Activated T-cell treated with anti-CD3 and anti-CD28 coated beads for 1 hour (primary cell): ENCODE data around the gene RNF157.

ENCODE experiments used
- DNase-seq: peaks from one replicate; pipeline ENCODE4 v3.0.0-alpha.2; 2020; ENCODE audit warnings: low read depth

Gene RNF157

GRCh38 chr17:76156662-76156991 is 83.7 kb downstream of the RNF157 start:
- DNase-seq, result no peak

- no peak for DNase-seq
These were observed 84.2 kb downstream of the RNF157 start for GRCh38 chr17:76155988-76156661.

GRCh38 chr17:76154936-76155845 is 85.1 kb downstream of the RNF157 start:
- DNase-seq, result no peak

- DNase-seq, result no peak
These were observed 86.0 kb downstream of the RNF157 start for GRCh38 chr17:76154292-76154691.

GRCh38 chr17:76153640-76154039 is 86.7 kb downstream of the RNF157 start:
- DNase-seq, result no peak

- DNase-seq, result no peak
These were observed 87.1 kb downstream of the RNF157 start for GRCh38 chr17:76153202-76153601.

GRCh38 chr17:76152591-76152990 is 87.7 kb downstream of the RNF157 start:
- DNase-seq, result no peak

GRCh38 chr17:76151896-76152454 is 88.3 kb downstream of the RNF157 start:
- no peak for DNase-seq

GRCh38 chr17:76150712-76151622 is 89.3 kb downstream of the RNF157 start:
- DNase-seq, result no peak

- DNase-seq, result no peak
These were observed 91.1 kb downstream of the RNF157 start for GRCh38 chr17:76149214-76149613.

GRCh38 chr17:76148015-76148326 is 92.3 kb downstream of the RNF157 start:
- DNase-seq, result no peak

- no peak for DNase-seq
These were observed 92.9 kb downstream of the RNF157 start for GRCh38 chr17:76147211-76148014.

- DNase-seq, result no peak
These were observed 94.0 kb downstream of the RNF157 start for GRCh38 chr17:76146053-76146851.

- peak; percentile 44 for DNase-seq
These were observed 94.9 kb downstream of the RNF157 start for GRCh38 chr17:76145231-76146052.

- DNase-seq, result no peak
These were observed 97.7 kb downstream of the RNF157 start for GRCh38 chr17:76142585-76143041.

GRCh38 chr17:76142039-76142584 is 98.2 kb downstream of the RNF157 start:
- no peak for DNase-seq

GRCh38 chr17:76141212-76142038 is 98.9 kb downstream of the RNF157 start, which contains the start of gene FOXJ1:
Gene FOXJ1, minus strand, starts transcription at chr17:76141245. Its CDS starts 850 bp downstream, at chr17:76140395.
- peak; percentile 87 for DNase-seq

- no peak for DNase-seq
These were observed 99.6 kb downstream of the RNF157 start for GRCh38 chr17:76140661-76141211.
